NCI-H510A treated with DMSO at 0.1 percent for 48 hours (cell line): ENCODE data around the gene RIBC2.
"Not testable (repeated sequence)": the region's sequence is repeated elsewhere in the genome, so short reads cannot be mapped to it uniquely, and the experiment has no call there.

Experiments
- DNase-seq: peaks from one replicate; lab custom pipeline; 2025; lab: John Stamatoyannopoulos, UW

Gene RIBC2

DNA sequence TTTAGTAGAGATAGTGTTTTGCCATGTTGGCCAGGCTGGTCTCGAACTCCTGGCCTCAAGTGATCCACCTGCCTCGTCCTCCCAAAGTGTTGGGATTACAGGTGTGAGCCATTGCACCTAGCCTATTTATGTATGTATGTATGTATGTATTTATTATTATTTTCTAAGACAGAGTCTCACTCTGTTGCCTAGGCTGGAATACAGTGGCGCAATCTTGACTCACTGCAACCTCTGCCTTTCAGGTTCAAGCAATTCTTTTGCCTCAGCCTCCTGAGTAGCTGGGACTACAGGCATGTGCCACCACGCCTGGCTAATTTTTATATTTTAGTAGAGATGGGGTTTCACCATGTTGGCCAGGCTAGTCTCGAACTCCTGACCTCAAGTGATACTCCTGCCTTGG lies 35.9 kb downstream of the RIBC2 start:
- not testable (repeated sequence) for DNase-seq

DNA sequence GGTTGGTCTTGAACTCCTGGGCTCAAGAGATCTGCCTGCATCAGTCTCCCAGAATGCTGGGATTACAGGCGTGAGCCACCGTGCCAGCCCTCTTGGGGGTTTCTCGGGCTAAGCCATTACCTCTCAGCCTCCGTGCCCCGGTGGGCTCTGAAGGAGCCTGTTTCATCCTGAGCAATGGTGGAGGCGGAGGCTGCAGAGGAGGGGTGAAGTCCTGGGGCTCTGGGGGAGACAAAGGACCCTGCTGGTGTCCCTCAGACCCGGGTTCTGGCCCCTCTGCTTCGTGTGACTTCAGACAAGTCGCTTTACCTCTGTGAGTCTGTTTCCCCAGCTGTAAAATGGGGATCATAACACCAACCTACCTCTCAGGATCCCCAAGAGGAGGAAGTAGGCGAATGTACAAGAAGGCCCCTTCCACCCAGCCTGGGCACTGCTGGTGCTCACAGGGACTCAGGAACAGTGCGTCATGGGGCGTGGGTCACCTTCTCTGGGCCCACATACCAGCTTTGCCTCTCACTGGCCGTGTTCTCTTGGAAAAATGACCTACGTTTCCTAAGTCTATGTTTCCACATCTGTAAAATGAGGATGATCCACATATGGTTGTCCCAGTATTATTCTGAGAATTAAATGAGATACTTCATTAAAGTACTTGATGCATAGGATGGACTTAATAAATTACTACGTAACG lies 36.8 kb downstream of the RIBC2 start:
- DNase-seq: no peak

DNA sequence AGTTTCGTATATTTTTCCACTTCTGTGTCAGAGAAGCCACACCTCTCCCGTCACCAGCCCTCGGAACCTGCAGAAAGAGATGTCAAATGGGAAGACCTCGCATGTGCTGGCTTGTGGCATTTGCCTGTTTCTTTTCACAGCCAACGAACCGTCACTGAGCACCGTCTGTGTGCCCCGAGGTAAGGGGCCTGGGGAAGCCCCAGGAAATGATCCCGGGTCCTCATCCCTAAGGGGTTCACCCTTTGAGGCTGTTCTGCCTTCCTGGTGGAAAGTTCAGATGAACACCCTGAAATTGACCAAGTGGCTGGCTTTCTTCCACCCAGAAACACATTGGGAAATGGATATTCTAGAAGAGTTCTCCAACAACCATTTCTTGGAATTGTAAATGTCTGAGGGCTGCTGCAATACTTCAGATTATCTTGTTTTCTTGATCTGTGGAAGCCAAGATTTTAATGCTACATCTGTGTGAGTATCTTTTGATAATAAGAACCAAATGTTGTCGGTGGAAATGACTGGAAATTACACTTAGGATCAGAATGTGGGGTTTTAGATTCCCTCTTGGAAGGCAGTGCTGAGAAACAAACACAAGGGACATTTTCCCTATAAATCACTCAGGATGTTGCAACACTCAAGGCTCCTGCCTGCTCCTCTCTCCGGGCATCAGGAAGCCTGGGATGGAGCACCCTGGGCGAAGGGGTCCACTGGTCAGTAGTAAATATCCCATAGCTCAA lies 37.6 kb downstream of the RIBC2 start:
- DNase-seq: no peak

DNA sequence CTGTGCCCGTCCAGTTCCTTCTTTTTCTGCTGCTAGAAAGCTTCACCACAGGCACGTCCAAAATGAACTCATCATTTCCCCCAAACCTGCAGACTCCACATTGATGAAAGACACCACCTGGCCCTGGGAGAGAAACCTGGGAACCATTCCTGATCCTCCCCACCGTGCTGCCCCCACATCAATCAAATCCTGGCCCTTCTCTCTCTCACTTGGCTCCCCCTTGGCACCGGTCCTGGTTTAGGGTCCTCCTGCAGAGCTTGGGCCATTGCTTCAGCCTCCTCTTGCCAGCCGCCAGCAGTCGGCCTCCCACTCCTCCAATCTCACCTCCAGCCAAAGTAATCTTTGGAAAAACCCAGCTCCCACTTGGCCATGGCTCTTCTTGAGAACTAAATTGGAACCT lies 38.5 kb downstream of the RIBC2 start:
- DNase-seq: no peak

DNA sequence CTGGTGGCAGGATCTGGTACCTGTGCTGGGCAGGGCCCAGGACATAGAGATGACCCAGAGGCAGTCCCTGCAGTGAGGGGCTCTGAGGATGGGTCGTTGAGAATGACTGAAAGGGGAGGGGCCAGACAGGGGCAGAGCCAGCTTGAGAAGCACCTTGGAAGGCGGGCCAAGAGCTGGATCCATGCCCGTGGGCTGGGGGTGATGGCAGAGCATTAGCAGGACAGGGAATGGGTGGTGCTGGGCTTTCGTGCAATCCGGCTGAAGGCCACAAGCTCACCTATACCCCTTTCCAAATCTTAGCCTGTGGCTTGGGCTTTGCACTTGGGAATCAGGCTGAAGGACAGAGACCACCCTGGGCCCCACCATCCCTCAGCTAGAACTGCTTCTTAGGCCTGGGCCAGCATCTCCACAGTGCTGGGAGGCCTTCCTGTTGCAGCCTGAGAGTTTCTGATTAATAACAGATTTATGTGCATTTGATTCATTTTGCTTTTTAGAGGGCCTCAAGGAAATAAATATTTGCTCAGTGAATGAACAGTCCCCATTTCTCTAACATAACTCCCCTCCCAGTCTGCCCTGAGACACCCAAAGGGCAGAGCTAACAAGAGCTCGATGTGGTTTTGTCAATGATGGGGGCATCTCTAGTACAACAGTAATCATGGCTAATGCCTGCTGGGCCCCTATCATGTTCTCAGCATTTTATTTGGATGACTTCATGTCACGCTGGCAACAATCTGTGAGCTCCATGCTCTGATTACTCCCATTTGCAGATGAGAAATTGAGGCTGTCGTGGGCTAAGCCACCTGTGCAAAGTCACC lies 39.3 kb downstream of the RIBC2 start:
- DNase-seq: no peak

DNA sequence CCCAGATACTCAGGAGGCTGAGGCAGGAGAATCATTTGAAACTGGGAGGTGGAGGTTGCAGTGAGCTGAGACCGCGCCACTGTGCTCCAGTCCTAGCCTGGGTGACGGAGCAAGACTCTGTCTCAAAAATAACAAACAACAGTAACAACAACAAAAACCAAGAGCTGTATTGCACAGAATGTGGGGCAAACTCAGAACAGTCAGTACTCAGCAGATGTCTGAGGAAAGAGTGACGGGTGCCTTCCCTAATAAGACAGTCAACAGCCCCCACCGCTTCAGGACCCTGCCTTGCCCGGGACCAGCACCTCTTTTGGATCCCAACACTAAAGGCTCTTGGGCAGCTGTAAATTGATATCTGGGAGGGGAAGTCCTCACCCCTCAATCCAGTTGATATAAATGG lies 40.3 kb downstream of the RIBC2 start:
- DNase-seq: no peak

DNA sequence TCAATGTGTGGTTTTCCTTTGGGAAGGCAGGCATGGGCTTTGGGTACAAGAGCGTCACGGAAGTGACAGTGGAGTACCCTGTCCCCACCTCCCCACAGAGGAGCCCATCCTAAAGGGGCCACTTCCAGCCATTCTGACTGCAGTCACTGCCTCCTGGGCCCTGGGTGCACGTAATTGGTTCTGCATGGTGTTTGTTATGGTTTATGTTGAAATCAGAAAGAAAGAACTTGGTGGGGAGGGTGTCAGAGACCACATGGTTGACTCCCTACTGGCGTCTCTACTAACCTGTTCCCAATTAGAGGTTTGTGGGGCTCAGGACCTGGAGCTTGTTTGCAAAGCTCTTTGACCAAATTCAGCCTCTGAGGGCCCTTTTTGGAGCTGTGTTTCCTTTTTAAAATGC lies 40.8 kb downstream of the RIBC2 start:
- DNase-seq: no peak

DNA sequence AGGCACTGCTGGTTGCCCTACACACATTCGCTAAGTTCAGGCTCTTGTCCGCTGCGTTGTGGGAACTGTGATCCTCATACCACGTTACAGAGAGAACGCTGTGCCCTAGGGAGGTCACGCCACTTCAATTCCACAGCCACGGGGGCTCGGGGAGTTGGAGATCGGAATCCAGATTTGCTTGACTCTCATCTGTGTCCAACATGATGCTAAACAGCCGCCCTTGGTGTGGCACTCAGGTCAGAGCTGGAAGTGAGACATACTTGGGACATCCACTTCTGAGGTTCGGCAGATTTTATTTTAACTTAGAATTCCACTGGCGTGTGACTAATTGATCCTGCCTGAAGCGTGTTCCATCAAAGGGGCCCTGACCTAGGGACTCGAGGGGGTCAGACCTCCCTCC lies 41.7 kb downstream of the RIBC2 start:
- DNase-seq: no peak

DNA sequence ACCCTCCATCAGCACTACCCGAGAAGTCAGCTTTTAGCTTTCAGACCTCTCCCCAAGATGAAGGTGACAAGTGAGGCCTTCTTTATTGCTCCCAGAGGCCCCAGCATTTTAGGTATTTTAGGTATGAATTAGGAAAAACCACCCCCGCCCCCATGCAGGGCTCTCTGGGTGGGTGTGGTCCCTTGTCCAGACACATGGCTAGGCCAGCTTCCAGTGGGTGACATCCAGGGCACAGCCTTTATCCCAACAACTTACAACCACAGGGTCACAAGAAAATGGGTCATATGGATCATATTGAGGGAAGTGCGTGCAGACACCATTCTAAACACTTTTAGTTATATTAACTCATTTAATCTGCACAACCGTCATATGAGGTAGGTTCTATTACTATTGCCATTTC lies 42.1 kb downstream of the RIBC2 start:
- no peak for DNase-seq

DNA sequence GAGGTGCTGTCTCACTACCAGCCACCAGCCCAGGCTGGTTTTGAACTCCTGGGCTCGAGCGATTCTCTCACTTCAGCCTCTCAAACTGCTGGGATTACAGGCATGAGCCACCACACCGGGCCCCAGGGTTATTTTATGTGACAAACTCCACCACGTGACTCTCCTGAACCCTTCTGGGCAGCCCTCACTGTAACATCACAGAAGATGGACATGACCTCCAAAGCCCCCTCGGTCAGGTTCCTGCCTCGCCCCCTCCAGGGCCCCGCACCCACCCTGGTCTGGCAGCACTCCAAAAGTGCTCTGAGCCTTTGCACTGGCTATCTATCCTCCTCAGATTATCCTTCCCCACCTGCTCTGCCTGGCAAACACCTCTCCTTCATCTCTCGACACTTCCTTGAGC lies 43.3 kb downstream of the RIBC2 start:
- DNase-seq: no peak

DNA sequence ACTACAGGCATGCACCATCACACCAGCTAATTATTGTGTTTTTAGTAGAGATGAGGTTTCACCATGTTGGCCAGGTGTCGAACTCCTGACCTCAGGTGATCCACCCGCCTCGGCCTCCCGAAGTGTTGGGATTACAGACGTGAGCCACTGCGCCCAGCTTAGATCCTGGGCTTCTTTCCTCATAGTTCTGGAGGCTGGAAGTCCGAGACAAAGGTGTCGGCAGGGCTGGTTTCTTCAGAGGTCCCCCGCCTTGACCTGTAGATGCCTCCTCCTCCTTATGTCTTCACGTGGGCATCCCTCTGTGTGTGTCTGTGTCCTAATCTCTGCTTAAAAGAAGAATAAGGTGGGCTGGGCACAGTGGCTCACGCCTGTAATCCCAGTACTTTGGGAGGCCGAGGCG lies 45.0 kb downstream of the RIBC2 start:
- DNase-seq: no peak

DNA sequence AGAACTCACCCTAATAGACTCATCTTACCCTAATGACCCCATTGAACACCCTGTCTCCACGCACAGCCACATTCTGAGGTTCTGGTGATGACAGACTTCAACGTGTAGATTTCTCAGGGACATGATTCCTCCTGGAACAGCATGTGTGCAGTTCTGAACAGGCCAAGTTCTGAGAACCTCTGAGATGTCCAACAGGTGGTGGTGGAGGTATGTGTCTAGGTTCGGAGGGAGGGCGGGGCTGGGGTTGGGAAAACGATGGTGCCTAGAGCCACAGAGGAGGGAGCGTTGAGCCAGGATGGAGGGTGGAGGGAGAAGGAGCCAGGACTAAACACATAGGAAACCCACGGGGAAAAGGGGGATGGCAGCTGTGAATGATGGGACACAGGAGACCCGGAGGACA lies 45.7 kb downstream of the RIBC2 start:
- DNase-seq: no peak

DNA sequence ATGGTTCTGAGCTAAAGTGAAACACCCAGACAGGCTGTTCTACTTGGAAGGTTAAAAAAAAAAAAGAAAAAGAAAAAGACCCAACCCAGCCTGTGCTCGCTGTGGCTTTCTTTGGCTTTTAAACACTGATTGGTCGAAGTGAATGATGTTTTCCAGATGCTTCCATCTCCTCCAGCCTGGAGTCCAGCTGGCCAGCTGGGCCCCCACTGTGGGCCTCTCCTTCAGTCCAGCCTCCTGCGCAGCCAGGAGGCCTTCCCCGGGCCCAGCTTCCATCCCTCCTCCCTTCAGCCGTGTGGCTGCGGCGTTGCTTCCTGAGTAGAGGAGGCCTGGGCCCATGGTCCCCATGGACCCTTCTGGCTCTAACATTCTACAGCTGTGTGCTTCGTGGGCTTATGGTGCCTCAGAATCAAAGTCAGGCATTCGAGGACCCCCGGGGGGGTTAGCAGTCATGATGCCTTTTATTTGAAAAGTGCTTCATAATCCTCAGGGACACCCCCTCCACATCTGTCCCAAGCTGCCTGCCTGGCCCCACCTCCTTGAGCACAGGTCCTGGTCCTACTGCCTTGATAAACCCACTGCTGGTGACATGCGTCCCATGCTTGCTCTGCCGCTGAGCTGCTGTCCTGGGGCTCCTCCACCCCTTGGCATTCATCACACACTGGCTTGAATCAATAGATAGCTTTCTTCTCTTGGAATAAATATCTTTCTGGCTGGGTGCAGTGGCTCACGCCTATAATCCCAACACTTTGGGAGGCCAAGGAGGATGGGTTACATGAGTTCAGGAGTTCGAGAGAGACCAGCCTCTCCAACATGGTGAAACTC lies 47.0 kb downstream of the RIBC2 start:
- DNase-seq: no peak

DNA sequence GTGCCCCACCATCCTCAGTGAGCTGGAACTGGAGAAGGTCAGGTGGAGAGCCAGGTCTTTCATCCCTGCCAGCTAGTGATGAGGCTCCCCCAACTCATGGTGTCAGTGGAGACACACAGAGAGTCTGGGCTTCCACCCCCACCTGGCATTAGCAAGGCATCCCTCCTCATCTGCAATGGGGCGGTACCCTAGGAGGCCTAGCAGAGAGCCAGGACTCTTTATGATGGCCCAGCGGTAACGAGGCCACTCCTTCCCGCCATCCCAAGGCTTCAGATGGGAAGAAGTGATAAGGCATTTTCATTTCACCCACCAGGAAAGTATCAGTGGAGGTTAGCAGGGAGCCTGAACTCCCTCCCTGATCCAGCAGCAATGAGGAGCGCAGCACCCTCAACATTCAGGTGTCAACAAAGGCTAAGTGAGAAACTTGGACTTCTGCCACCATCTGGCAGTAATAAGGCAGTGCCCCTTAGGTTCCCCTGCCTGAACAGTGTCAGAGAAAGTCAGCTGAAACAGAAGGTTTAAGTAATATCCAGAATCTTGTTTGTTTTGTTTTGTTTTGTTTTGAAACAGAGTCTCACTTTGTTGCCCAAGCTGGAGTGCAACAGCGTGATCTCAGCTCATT lies 48.7 kb downstream of the RIBC2 start:
- no peak for DNase-seq

DNA sequence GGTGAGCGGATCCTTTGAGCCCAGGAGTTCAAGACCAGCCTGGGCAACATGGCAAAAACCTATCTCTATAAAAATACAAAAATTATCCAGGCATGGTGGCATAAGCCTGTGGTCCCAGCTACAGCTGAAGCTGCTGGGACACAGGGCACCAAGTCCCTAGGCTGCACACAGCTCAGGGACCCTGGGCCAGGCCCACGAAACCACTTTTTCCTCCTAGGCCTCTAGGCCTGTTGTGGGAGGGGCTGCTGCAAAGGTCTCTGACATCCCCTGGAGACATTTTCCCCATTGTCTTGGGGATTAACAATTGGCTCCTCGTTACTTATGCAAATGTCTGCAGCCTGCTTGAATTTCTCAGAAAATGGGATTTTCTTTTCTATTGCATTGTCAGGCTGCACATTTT lies 50.2 kb downstream of the RIBC2 start:
- not testable (repeated sequence) for DNase-seq

DNA sequence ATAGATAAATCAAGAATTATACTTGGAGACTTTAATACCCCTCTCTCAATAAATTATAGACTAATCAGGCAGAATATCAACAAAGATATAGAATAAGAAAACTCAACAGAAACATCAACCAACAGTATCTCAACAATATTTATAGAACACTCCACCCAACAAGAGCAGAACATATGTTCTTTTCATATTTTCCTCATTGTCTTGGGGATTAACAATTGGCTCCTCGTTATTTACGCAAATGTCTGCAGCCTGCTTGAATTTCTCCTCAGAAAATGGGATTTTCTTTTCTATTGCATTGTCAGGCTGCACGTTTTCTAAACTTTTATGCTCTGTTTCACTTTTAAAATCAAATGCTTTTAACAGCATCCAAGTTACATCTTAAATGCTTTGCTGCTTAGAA lies 52.1 kb downstream of the RIBC2 start:
- DNase-seq: no peak

DNA sequence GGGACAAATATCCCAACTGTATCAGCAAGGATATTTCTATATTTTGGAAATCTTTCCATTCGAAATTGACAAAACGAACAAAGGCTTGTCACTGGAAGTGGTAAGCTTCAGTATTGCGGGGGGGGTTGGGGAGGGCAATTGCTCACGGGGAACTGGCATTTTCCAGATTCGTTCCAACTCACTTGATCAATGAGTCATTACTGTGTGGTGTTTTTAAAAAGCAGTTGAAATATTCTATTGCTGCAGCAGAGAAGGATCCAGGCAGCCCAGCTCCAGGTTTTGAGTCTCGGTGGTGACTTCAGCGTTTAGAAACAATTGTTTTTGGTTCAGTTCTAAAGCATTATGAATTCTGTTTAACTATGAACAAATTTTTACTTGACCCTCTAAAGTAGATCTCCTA lies 55.4 kb downstream of the RIBC2 start:
- DNase-seq: no peak

DNA sequence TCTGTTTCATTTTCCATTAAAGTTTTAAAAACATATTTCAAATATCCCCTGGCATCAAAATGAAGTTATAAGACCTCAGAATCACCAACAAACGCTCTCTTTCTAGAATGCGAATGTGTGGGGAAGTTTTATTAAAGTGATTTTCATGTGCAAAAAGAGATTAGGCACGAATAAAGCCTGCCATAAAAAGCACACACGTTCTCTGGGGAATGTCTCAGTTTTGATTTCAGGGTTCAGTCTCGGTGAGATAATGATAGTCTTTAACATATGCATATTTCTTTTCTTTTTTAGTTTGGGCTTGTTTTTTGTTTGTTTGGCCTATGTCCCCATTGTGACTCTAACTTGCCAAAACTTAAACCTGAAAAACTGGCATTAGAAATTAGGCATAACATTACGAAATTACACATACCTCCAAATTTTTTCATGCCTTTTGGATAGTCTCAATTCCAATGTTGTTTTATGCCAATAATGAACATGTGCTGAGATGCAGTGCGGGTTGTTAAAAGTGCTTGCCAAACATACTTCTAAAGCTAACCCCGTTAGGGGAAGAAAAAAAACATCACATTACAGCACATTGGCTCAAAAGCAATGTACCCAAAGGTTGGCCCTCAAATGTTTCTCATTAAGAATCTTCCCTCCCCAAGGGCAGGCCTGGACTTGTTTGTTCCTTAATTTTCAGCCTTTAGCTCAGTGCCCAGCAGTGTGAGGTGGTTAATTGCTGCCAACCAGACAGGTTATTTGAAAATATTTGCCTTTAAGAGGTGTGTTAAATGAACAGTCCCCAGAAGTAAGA lies 56.0 kb downstream of the RIBC2 start:
- no peak for DNase-seq

DNA sequence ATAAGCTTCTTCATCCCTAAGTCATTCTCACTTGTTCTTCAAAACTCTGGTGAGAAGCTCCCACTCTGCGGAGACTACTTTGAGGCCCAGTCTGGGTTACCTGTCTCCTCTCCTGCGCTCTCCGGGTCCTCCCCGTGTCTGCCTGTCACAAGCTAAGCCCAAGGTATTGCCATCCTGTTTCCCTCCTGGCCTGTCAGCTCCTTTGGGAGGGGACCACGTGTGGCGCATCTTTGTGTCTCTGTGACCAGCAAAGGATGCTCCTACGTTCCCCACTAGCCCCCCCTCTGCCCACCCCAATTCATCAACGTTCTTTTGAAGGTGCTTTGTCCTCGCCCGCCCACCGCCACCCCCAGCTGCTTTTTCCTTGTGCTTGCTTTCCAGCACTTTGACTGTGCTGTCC lies 57.4 kb downstream of the RIBC2 start:
- DNase-seq: no peak

DNA sequence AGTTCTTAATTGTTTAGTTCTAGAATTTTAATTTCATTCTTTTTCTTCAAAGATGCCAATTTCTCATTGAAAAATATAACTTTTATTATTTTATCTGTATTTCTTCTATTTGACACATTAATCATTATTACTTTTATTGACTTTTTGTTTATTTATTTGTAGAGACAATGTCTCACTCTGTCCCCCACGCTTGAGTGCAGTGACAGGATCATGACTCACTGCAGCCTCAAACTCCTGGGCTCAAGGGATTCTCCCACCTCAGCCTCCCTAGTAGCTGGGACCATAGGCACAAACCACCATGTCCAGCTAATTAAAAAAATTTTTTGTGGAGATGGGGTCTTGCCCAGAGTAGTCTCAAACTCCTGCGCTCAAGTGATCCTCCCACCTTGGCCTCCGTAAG lies 58.9 kb downstream of the RIBC2 start:
- no peak for DNase-seq
